Mesothelial cell of epicardium (in vitro differentiated cells): Measurements from ENCODE around the gene TNN. TPM values are rescaled to one million over a fixed set of nuclear protein-coding genes. Genes with fewer than 3 reads are reported as not detected.
A peak's percentile ranks its signal among the peaks of the same experiment; 100 is the strongest.

Source experiments
- DNase-seq, 2 experiments: peaks; one replicate each; pipeline ENCODE4 v3.0.0; 2021; ENCODE audit warnings: low spot score in 2 of 2; ENCODE audit not compliant: unreplicated experiment in 2 of 2
- H3K27ac Mint-ChIP-seq: 2 replicates; pipeline ENCODE4 v1.8.0; 2021; ENCODE audit warnings: mixed read lengths
- H3K27me3 Mint-ChIP-seq: 2 replicates; pipeline ENCODE4 v1.8.0; 2021; ENCODE audit warnings: low read depth, mixed read lengths
- H3K36me3 Mint-ChIP-seq: 2 replicates; pipeline ENCODE4 v1.8.0; 2021; ENCODE audit warnings: mixed read lengths
- H3K4me1 Mint-ChIP-seq: 2 replicates; pipeline ENCODE4 v1.8.0; 2021; ENCODE audit warnings: mixed read lengths
- H3K4me3 Mint-ChIP-seq: 2 replicates; pipeline ENCODE4 v1.8.0; 2021; ENCODE audit warnings: mild to moderate bottlenecking, moderate library complexity, mixed read lengths
- H3K9me3 Mint-ChIP-seq: 2 replicates; pipeline ENCODE4 v1.8.0; 2021; ENCODE audit warnings: mixed read lengths
- total RNA-seq: library from RNA; stranded (reverse); gene quantifications from 3 replicates; pipeline ENCODE4 v1.2.1, GENCODE V29; 2021
- TF ChIP-seq, protein P1 (sequence below): fragments of 200-600 bp; sonication (generic); IDR thresholded peaks from one replicate; pipeline ENCODE4 v1.5.0; 2021; ENCODE audit warnings: antibody characterized with exemption; ENCODE audit not compliant: unreplicated experiment

Gene TNN
- total RNA-seq, 1 donor from 2014 or later, result 2.0 TPM

DNA sequence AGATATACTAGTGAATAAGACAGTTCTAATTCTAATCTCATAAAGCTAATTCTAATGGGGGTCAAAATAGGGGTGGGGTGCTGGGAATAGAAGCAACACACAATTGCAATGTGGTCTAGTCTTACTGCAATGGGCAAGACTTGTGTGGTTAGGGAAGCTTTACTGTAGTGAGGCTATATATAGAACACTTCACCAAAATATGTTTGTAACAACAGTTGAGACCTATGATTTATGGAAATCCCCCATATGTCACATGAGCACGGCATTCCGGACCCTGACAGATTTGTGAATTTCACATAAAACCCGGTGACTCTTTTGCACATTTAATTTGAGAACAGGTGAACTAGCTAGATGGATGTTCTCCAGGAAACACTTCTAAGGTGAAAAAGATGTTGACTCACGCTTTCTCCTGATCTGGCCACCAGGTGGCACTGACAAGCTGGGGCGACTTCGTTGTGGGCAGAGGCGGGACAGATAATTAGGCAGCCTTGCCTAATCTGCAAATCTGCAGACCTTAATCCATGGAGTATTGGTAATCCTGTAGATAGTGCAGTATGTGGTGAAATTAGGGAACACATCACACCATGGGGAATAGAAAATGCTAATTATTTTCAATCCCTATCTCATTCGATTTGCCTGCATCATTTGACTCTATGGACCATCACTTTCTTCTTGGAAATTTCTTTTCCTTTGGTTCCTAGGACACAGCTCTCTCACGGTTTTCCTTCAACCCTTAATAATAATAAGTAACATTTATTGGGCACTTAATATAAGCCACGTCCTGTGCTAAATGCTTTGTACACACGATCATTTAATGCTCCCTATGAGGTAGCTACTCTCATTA, 87.2 kb downstream of the TNN start:
- no peaks in the 10 kb centered on the region for H3K4me1 Mint-ChIP-seq
- H3K4me3 Mint-ChIP-seq, result no peak overlapping the region
- no peak overlapping the region for H3K27ac Mint-ChIP-seq
- H3K9me3 Mint-ChIP-seq, result no peaks in the 10 kb centered on the region
- TF ChIP-seq, protein P1, sequence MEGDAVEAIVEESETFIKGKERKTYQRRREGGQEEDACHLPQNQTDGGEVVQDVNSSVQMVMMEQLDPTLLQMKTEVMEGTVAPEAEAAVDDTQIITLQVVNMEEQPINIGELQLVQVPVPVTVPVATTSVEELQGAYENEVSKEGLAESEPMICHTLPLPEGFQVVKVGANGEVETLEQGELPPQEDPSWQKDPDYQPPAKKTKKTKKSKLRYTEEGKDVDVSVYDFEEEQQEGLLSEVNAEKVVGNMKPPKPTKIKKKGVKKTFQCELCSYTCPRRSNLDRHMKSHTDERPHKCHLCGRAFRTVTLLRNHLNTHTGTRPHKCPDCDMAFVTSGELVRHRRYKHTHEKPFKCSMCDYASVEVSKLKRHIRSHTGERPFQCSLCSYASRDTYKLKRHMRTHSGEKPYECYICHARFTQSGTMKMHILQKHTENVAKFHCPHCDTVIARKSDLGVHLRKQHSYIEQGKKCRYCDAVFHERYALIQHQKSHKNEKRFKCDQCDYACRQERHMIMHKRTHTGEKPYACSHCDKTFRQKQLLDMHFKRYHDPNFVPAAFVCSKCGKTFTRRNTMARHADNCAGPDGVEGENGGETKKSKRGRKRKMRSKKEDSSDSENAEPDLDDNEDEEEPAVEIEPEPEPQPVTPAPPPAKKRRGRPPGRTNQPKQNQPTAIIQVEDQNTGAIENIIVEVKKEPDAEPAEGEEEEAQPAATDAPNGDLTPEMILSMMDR, result peak; percentile 95
- H3K27me3 Mint-ChIP-seq, result peaks cover 66% of the 10 kb centered on the region
- no peaks in the 10 kb centered on the region for H3K36me3 Mint-ChIP-seq
- peak; percentile 42 to 70 for DNase-seq

DNA sequence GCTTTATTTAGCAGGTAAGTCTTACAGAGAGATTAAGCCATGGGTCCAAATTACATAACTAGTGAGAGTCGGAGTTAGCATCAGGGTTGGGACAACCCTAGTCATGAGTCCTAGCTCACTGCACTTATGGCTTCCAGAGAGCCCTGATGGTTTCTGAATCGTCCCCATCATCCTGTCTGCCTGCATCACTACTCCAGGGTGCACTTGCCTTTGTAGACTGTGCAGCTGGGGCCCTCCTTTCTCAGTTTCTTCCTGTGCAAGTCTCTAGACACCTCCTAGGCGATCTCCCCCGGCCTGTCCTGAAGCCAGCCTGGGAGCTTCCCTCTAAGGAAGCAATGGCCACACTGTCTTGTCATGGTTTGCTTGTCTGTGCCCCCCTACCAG, 87.8 kb downstream of the TNN start:
- H3K36me3 Mint-ChIP-seq, result no peaks in the 10 kb centered on the region
- TF ChIP-seq, protein P1, result no peak
- no peak overlapping the region for H3K4me3 Mint-ChIP-seq
- H3K9me3 Mint-ChIP-seq, result no peaks in the 10 kb centered on the region
- peaks cover 59% of the 10 kb centered on the region for H3K27me3 Mint-ChIP-seq
- no peaks in the 10 kb centered on the region for H3K4me1 Mint-ChIP-seq
- no peak overlapping the region for H3K27ac Mint-ChIP-seq
- no peak for DNase-seq

DNA sequence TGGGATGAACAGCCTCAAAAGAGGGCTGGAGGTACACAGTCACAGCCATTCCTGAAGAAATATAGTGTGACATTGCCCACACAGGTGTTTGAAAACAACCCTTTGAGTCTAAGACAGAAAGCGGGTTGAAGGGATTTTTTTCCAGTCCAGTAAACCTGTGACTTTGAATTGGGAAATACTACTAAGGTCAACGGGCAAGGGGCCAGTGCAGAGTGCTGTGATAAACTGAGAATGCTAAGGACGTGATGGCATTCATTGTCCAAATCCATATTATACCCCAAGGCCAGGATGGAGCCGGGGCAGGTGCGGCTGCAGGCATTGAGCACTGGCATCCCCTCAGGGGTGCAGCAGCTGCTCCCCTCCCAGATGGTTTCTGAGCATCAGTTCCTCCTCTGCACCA, 88.3 kb downstream of the TNN start:
- Mint-ChIP-seq H3K4me3 (no peak overlapping the region), H3K27ac (no peak overlapping the region), H3K9me3 (no peaks in the 10 kb centered on the region), H3K4me1 (no peaks in the 10 kb centered on the region), H3K36me3 (peaks cover 1% of the 10 kb centered on the region), H3K27me3 (peaks cover 55% of the 10 kb centered on the region)
- TF ChIP-seq, protein P1, result no peak
- no peak for DNase-seq

DNA sequence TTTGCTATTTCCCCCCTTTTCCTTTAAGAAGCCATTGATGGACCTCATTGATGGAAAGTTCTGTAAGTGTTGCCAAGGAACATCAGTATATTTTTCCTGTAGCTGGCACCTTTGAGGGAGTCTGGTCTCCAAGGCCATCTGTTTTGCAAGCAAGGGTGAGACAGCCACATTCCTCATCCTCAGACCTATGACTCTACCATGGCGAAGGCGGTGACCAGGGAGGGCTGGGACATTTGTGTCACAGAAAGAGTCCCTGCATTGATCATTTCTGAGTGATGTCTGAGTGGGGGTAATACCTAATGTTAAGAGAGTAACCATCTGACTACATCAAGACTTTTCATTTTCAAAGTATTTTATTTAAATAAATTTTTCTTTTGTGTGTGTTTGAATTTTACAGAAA, 89.6 kb downstream of the TNN start:
- peaks cover 1% of the 10 kb centered on the region for H3K36me3 Mint-ChIP-seq
- no peak overlapping the region for H3K27ac Mint-ChIP-seq
- H3K27me3 Mint-ChIP-seq, result peaks cover 42% of the 10 kb centered on the region
- H3K4me3 Mint-ChIP-seq, result no peak overlapping the region
- H3K9me3 Mint-ChIP-seq, result no peaks in the 10 kb centered on the region
- DNase-seq, result no peak
- TF ChIP-seq, protein P1, result no peak
- no peaks in the 10 kb centered on the region for H3K4me1 Mint-ChIP-seq

DNA sequence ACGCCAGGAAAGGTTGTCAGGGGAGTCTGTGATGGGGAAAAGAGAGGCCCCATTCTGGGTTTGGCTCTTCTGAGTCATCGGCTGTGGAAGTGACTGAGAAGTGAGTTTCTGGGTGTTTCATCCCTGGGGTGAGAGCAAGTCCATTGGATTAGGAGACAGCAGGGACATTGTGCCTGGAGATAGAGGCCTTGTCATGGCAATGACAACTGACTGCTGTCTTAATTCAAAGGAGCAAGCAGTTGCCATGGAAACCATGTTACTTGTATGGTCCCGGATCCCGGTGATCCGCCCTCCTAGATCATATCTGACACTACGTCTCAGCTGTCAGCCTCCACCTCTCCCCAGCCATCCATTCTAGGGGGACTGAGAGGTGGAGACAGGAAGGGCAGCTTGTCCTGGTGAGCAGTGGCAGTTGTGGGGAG, 90.5 kb downstream of the TNN start:
- peaks cover 32% of the 10 kb centered on the region for H3K27me3 Mint-ChIP-seq
- peaks cover 1% of the 10 kb centered on the region for H3K36me3 Mint-ChIP-seq
- DNase-seq, result no peak
- H3K4me3 Mint-ChIP-seq, result no peak overlapping the region
- no peaks in the 10 kb centered on the region for H3K4me1 Mint-ChIP-seq
- H3K27ac Mint-ChIP-seq, result no peak overlapping the region
- H3K9me3 Mint-ChIP-seq, result no peaks in the 10 kb centered on the region
- TF ChIP-seq, protein P1, result no peak
